ENCODE measurements around the gene BEGAIN. TPM values are rescaled to one million over a fixed set of nuclear protein-coding genes. Genes with fewer than 3 reads are reported as not detected.

The BEGAIN gene
- total and polyA plus RNA-seq, 2 of the 8 experiments (the other 6 are each of a cell fraction or from before 2014, with no cell fraction given), result 2.9 to 3.0 TPM

- CTCF ChIA-PET (ENCODE audit: partially characterized antibody), result interaction anchor here (1.0 to 9.2 kb wide), 4 partner anchors 13 to 145 kb away, joined by 3 to 61 read pairs (median 30); no protein-coding TSS in a partner anchor
- FAIRE-seq (no peak), DNase-seq (ENCODE audit: low read depth in 1 of 2, low spot score in 2 of 2) (no peak)
- Histone ChIP-seq H2AK5ac (ENCODE audit: low read depth, low read length) (no peak overlapping the region), H2BK12ac (ENCODE audit: low read depth, low read length) (no peak overlapping the region), H3K79me1 (ENCODE audit: low read depth, low read length) (no peaks in the 10 kb centered on the region), H3K9ac (replicated peaks in 1 of 4; ENCODE audit: extremely low read depth in 1 of 4, low read depth in 3 of 4, low read length in 3 of 4) (no peak overlapping the region), H3K14ac (ENCODE audit: insufficient read length) (no peak overlapping the region), H4K8ac (ENCODE audit: extremely low read depth, insufficient read depth, low read length) (no peak overlapping the region), H3K18ac (ENCODE audit: extremely low read depth, low read length) (no peak overlapping the region), H2BK120ac (replicated peaks; ENCODE audit: low read depth, low read length) (no peak overlapping the region), H3K4me2 (ENCODE audit: insufficient read depth in 1 of 2, low read depth in 2 of 2, low read length in 2 of 2) (no peak overlapping the region), H2BK5ac (ENCODE audit: low read depth, low read length) (no peak overlapping the region), H3K79me2 (ENCODE audit: control insufficient read depth in 1 of 2, insufficient read depth in 2 of 2, low read length in 2 of 2) (no peaks in the 10 kb centered on the region), H3K23ac (ENCODE audit: insufficient read length) (no peak overlapping the region), H4K91ac (replicated peaks; ENCODE audit: insufficient read length, low read length) (no peak overlapping the region), H3K4ac (replicated peaks; ENCODE audit: insufficient read length, low read depth, low read length) (no peak overlapping the region), H3K9me3 (ENCODE audit: insufficient read depth in 2 of 2, low read depth in 1 of 2, low read length in 1 of 2) (no peaks in the 10 kb centered on the region), H2BK20ac (ENCODE audit: low read length) (no peak overlapping the region), H3K27me3 (replicated peaks in 1 of 4; ENCODE audit: control insufficient read depth in 3 of 4, extremely low read depth in 1 of 4, insufficient read depth in 3 of 4, low read length in 3 of 4) (no peaks in the 10 kb centered on the region; a peak in 1 of 7 replicates), H3K4me1 (replicated peaks in 1 of 4; ENCODE audit: control insufficient read depth in 3 of 4, insufficient read depth in 4 of 4, low read length in 3 of 4) (no peaks in the 10 kb centered on the region), H3K36me3 (ENCODE audit: control insufficient read depth in 2 of 4, insufficient read depth in 4 of 4, low read length in 3 of 4) (peaks cover 0 to 5% (median 0%) of the 10 kb centered on the region in 4 experiments; a peak in 1 of 8 replicates), H3K27ac (ENCODE audit: low read depth, low read length) (no peak overlapping the region), H4K5ac (ENCODE audit: insufficient read length, low read depth, low read length) (no peak overlapping the region), H3K4me3 (ENCODE audit: extremely low read depth in 1 of 4, insufficient read depth in 2 of 4, low read depth in 3 of 4, low read length in 4 of 4) (no peak overlapping the region), H3K23me2 (ENCODE audit: low read depth, low read length) (peaks cover 7% of the 10 kb centered on the region; the same call in 1 of the 2 replicates), H4K20me1 (replicated peaks in 1 of 2; ENCODE audit: control insufficient read depth in 1 of 2, insufficient read depth in 2 of 2, low read length in 2 of 2) (peaks cover 0 to 12% of the 10 kb centered on the region in 2 experiments), H2BK15ac (ENCODE audit: low read length) (no peak overlapping the region), H3K56ac (replicated peaks; ENCODE audit: insufficient read length, low read depth, low read length) (no peak overlapping the region), H2AFZ (ENCODE audit: low read length) (no peak overlapping the region)
- 88% methylated on average over 10 of the region's 10 CpGs; no CpG with 5 or more reads in 1 of the 2 experiments for WGBS, 2 experiments (ENCODE audit: extremely low coverage in 1 of 2, insufficient coverage in 1 of 2, insufficient read length in 1 of 2, insufficient replicate concordance in 2 of 2, low coverage in 1 of 2, low lambda C conversion rate in 2 of 2, missing lambda C conversion rate in 1 of 2)
- POLR2A ChIA-PET (ENCODE audit: partially characterized antibody), result no interaction called here
- no peak for TF ChIP-seq CHD1 (IDR thresholded peaks at IDR 0.05; ENCODE audit: low read depth, low read length)
- no peak for TF ChIP-seq CBX5 (IDR thresholded peaks at IDR 0.05; ENCODE audit: low read depth, low read length)
- TF ChIP-seq YY1 (IDR thresholded peaks at IDR 0.05; ENCODE audit: low read depth, low read length), result no peak
- TF ChIP-seq SIRT6 (IDR thresholded peaks at IDR 0.05; ENCODE audit: low read length), result no peak
- no peak for TF ChIP-seq BACH1 (IDR thresholded peaks at IDR 0.05; ENCODE audit: low read length)
- no peak for TF ChIP-seq NANOG (IDR thresholded peaks at IDR 0.05; ENCODE audit: insufficient read depth, low read depth, low read length, poor library complexity, severe bottlenecking)
- no peak for TF ChIP-seq EZH2 (IDR thresholded peaks at IDR 0.05; ENCODE audit: low read depth, low read length, severe bottlenecking)
- TF ChIP-seq RBBP5 (IDR thresholded peaks at IDR 0.05; ENCODE audit: borderline replicate concordance, low read depth, low read length), result no peak
- no peak for TF ChIP-seq CREB1 (IDR thresholded peaks at IDR 0.05)
- TF ChIP-seq ASH2L (IDR thresholded peaks at IDR 0.05; ENCODE audit: low read length), result no peak
- TF ChIP-seq CBX8 (IDR thresholded peaks at IDR 0.05; ENCODE audit: borderline replicate concordance, low read depth, low read length), result no peak
- TF ChIP-seq JUND (IDR thresholded peaks at IDR 0.05; ENCODE audit: low read length), result no peak
- no peak for TF ChIP-seq NRF1 (IDR thresholded peaks at IDR 0.05; ENCODE audit: low read depth, low read length)
- TF ChIP-seq USF2 (IDR thresholded peaks at IDR 0.05; ENCODE audit: low read length), result no peak
Measured at GRCh38 chr14:100528962-100529560, 58.2 kb downstream of the BEGAIN start.

Measured in H1 (cell line).